Endothelial cell of umbilical vein (primary cell): ENCODE data around the gene RAB11FIP3. TPM values are rescaled to one million over a fixed set of nuclear protein-coding genes. Genes with fewer than 3 reads are reported as not detected.
A peak's percentile ranks its signal among the peaks of the same experiment; 100 is the strongest.

Experiments
- BruUV-seq: library from RNA; stranded (reverse); fragments of 400-500 nt; replicated peaks from 2 replicates; lab custom pipeline; 2021; lab: Mats Ljungman, UMichigan
- CTCF ChIA-PET: fragments of 300-600, 350-600 bp; sonication (Branson Sonifier 250); formaldehyde crosslinking; loops from one replicate; lab custom pipeline; 2021; ENCODE audit warnings: antibody characterized with exemption, inconsistent platforms; lab: Charles Lee
- POLR2A ChIA-PET: fragments of 300-600, 350-600 bp; sonication (Branson Sonifier 250); formaldehyde crosslinking; loops from one replicate; lab custom pipeline; 2021; ENCODE audit warnings: antibody characterized with exemption, inconsistent platforms; lab: Charles Lee
- DNase-seq: peaks from one replicate; pipeline ENCODE4 v3.0.0-alpha.2; 2011; ENCODE audit warnings: low read depth, low spot score
- FAIRE-seq: peaks from 2 replicates; lab custom pipeline; 2011; peaks lifted over from hg19 to GRCh38; lab: Jason Lieb, UNC
- H2AFZ ChIP-seq: 2 replicates; pipeline ENCODE4 v1.6.0; 2012; ENCODE audit warnings: low read depth, low read length, control low read depth, inconsistent platforms
- H3K27ac ChIP-seq: 2 replicates; pipeline ENCODE4 v1.5.1; 2011; ENCODE audit warnings: low read depth, mild to moderate bottlenecking, control low read depth, low read length, moderate library complexity; ENCODE audit not compliant: insufficient read depth
- H3K27me3 ChIP-seq, 2 experiments: 2 replicates each; pipeline versions ENCODE4 v1.6.0 to v1.6.1; 2011; ENCODE audit warnings: low read length in 2 of 2, mixed read lengths in 1 of 2; ENCODE audit not compliant: control insufficient read depth in 2 of 2, insufficient read depth in 2 of 2
- H3K36me3 ChIP-seq, 2 experiments: 2 replicates in 1 of 2; 3 replicates in 1 of 2; pipeline ENCODE4 v1.5.1; 2011; ENCODE audit warnings: low read length in 2 of 2, mild to moderate bottlenecking in 1 of 2, moderate library complexity in 1 of 2; ENCODE audit not compliant: control insufficient read depth in 2 of 2, insufficient read depth in 2 of 2; ENCODE audit errors: extremely low read depth in 1 of 2
- H3K4me1 ChIP-seq: 3 replicates; pipeline ENCODE4 v1.5.1; 2011; ENCODE audit warnings: mild to moderate bottlenecking, low read length; ENCODE audit not compliant: control insufficient read depth, insufficient read depth; ENCODE audit errors: extremely low read depth
- H3K4me2 ChIP-seq: 2 replicates; pipeline ENCODE4 v1.6.1; 2011; ENCODE audit warnings: low read length, control low read depth, mixed read lengths; ENCODE audit not compliant: insufficient read depth
- H3K4me3 ChIP-seq, 3 experiments: fragments of 200-600 bp in 1 of 3; sonication (generic), shearing (Covaris generic) in 1 of 3; replicated peaks in 1 of 3; 2 replicates each; pipeline ENCODE4 v1.5.1; 2011 to 2016; ENCODE audit warnings: control low read depth in 3 of 3, low read length in 3 of 3, mild to moderate bottlenecking in 2 of 3, inconsistent platforms in 1 of 3, low read depth in 1 of 3, moderate library complexity in 1 of 3; ENCODE audit not compliant: insufficient read depth in 1 of 3
- H3K79me2 ChIP-seq: 2 replicates; pipeline ENCODE4 v1.6.0; 2012; ENCODE audit warnings: low read length, inconsistent platforms; ENCODE audit not compliant: control insufficient read depth, insufficient read depth
- H3K9ac ChIP-seq: replicated peaks from 2 replicates; pipeline ENCODE3; 2011; ENCODE audit warnings: low read length, control low read depth; ENCODE audit not compliant: insufficient read depth; ENCODE audit errors: extremely low read depth
- H3K9me1 ChIP-seq: replicated peaks from 3 replicates; pipeline ENCODE4 v1.6.0; 2011; ENCODE audit warnings: mild to moderate bottlenecking, low read length; ENCODE audit not compliant: control insufficient read depth, insufficient read depth; ENCODE audit errors: extremely low read depth
- H3K9me3 ChIP-seq: replicated peaks from 2 replicates; pipeline ENCODE4 v1.5.1; 2012; ENCODE audit warnings: low read length, inconsistent platforms; ENCODE audit not compliant: control insufficient read depth, insufficient read depth
- H4K20me1 ChIP-seq: replicated peaks from 2 replicates; pipeline ENCODE3; 2011; ENCODE audit warnings: mild to moderate bottlenecking, low read length; ENCODE audit not compliant: control insufficient read depth, insufficient read depth; ENCODE audit errors: extremely low read depth
- EZH2 ChIP-seq: IDR thresholded peaks from 2 replicates; pipeline ENCODE4 v1.6.1; 2012; ENCODE audit warnings: borderline replicate concordance, low read depth, mild to moderate bottlenecking, moderate library complexity, low read length, inconsistent platforms; ENCODE audit not compliant: severe bottlenecking
- FOS ChIP-seq: IDR thresholded peaks from 2 replicates; pipeline ENCODE4 v1.6.1; 2011; ENCODE audit warnings: mild to moderate bottlenecking, low read length, moderate library complexity, borderline replicate concordance; ENCODE audit not compliant: insufficient read depth
- GATA2 ChIP-seq: IDR thresholded peaks from 2 replicates; pipeline ENCODE4 v1.7.0; 2011; ENCODE audit warnings: low read depth, mild to moderate bottlenecking, moderate library complexity, mixed read lengths, low read length; ENCODE audit not compliant: insufficient read length, insufficient read depth
- JUN ChIP-seq: IDR thresholded peaks from 2 replicates; pipeline ENCODE4 v1.6.1; 2011; ENCODE audit warnings: borderline replicate concordance, low read depth; ENCODE audit not compliant: insufficient read length, insufficient read depth
- MAX ChIP-seq: IDR thresholded peaks from 2 replicates; pipeline ENCODE4 v1.6.1; 2011; ENCODE audit not compliant: insufficient read depth, insufficient read length
- MYC ChIP-seq: IDR thresholded peaks from one replicate; pipeline ENCODE4 v1.6.1; 2011; ENCODE audit warnings: mild to moderate bottlenecking, low read depth, low read length
- POLR2A ChIP-seq: IDR thresholded peaks from 2 replicates; pipeline ENCODE4 v1.6.1; 2012; ENCODE audit warnings: low read depth, mild to moderate bottlenecking, control low read depth, low read length
- POLR2AphosphoS5 ChIP-seq: IDR thresholded peaks from 2 replicates; pipeline ENCODE4 v1.6.1; 2012; ENCODE audit warnings: low read depth, mild to moderate bottlenecking, control low read depth, low read length, moderate library complexity; ENCODE audit not compliant: insufficient read depth
- dilution Hi-C: fragments of 300-500 bp; cut with MboI; formaldehyde crosslinking; loops from one replicate; pipeline ENCODE4 v1.15.0; 2019; ENCODE audit warnings: low sequenced_read_pairs; ENCODE audit not compliant: extremely low pct_ligation_motif_present
- intact Hi-C: fragments of 100-400 bp; cut with micrococcal nuclease; formaldehyde crosslinking; loops from one replicate; pipeline ENCODE4 v1.10.0; 2022
- polyA plus RNA-seq, 4 experiments: library from polyadenylated mRNA; depleted of rRNA in 3 of 4; stranded (reverse) in 3 of 4; unstranded in 1 of 4; fragments of >200 nt; gene quantifications; 2 replicates each; pipeline versions ENCODE4 v1.2.1 to v1.2.3, GENCODE V29; 2011 to 2012; ENCODE audit warnings: missing spikeins in 1 of 4
- total RNA-seq: library from RNA; stranded (reverse); gene quantifications from 2 replicates; pipeline ENCODE4 v1.2.3, GENCODE V29; 2021
- TF ChIP-seq, protein P1 (sequence below), 2 donors: IDR thresholded peaks; 1 replicate in 1 of 2; 2 replicates in 1 of 2; pipeline ENCODE4 v1.5.1; 2011; ENCODE audit warnings: low read length in 2 of 2, mild to moderate bottlenecking in 2 of 2, moderate library complexity in 2 of 2, control low read depth in 1 of 2, inconsistent platforms in 1 of 2, low read depth in 1 of 2; ENCODE audit not compliant: insufficient read depth in 1 of 2; ENCODE audit errors: extremely low read depth in 1 of 2

Gene RAB11FIP3
- total and polyA plus RNA-seq, 2 donors (not counting 3 experiments of a cell fraction or from before 2014, with no cell fraction given): 20.5 to 75.9 TPM

DNA sequence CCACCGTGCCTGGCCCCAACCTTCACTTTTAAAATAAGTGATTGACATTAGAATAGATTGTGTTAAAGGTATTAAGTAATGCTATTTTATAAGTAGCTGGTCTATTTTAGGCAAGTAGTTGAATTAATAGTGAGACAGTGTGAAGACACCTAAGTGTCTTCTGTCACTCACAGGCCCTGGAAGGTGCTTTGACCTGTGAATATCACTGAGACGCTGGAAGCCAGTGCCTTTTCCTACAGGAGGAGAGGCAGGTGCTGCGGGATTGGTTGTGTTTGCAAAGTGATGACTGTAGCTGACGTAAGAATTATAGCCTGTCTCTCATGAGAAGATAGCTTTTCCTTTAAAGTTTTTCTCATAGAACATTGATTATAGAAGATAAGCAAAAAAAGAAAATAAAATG lies 45.0 kb downstream of the RAB11FIP3 start:
- no peaks in the 10 kb centered on the region for H3K4me1 ChIP-seq
- DNase-seq: no peak
- POLR2A ChIA-PET: no interaction called here
- H3K9ac ChIP-seq: no peak overlapping the region
- no peaks in the 10 kb centered on the region for H4K20me1 ChIP-seq
- CTCF ChIA-PET: interaction anchor here (1.0 to 1.7 kb wide), 2 partner anchors 17 to 22 kb away, joined by 3 to 6 read pairs; no protein-coding TSS in a partner anchor
- H2AFZ ChIP-seq: no peak overlapping the region
- dilution Hi-C loops: no loop called here
- no peak overlapping the region for H3K27ac ChIP-seq
- peaks cover 3% of the 10 kb centered on the region for H3K79me2 ChIP-seq
- no TSS peak for BruUV-seq
- H3K9me1 ChIP-seq: no peaks in the 10 kb centered on the region
- no peak for TF ChIP-seq FOS
- TF ChIP-seq, protein P1, sequence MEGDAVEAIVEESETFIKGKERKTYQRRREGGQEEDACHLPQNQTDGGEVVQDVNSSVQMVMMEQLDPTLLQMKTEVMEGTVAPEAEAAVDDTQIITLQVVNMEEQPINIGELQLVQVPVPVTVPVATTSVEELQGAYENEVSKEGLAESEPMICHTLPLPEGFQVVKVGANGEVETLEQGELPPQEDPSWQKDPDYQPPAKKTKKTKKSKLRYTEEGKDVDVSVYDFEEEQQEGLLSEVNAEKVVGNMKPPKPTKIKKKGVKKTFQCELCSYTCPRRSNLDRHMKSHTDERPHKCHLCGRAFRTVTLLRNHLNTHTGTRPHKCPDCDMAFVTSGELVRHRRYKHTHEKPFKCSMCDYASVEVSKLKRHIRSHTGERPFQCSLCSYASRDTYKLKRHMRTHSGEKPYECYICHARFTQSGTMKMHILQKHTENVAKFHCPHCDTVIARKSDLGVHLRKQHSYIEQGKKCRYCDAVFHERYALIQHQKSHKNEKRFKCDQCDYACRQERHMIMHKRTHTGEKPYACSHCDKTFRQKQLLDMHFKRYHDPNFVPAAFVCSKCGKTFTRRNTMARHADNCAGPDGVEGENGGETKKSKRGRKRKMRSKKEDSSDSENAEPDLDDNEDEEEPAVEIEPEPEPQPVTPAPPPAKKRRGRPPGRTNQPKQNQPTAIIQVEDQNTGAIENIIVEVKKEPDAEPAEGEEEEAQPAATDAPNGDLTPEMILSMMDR (IDR thresholded peaks at IDR 0.05; ENCODE audit: extremely low read depth in 1 of 2, insufficient read depth in 1 of 2, low read depth in 1 of 2, low read length in 2 of 2): no peak
- no peak for TF ChIP-seq POLR2AphosphoS5
- no peak for TF ChIP-seq JUN
- no peak for TF ChIP-seq POLR2A
- no peak for TF ChIP-seq MAX
- no peak for TF ChIP-seq EZH2
- no peak for TF ChIP-seq MYC
- TF ChIP-seq GATA2: no peak
- FAIRE-seq: peak; percentile 21
- no peaks in the 10 kb centered on the region for H3K9me3 ChIP-seq
- no peaks in the 10 kb centered on the region for H3K27me3 ChIP-seq
- intact Hi-C loops: no loop called here
- peaks cover 0 to 14% of the 10 kb centered on the region in 2 experiments for H3K36me3 ChIP-seq
- no peak overlapping the region for H3K4me2 ChIP-seq
- no peak overlapping the region for H3K4me3 ChIP-seq
